Astrocyte (in vitro differentiated cells and primary cell): ENCODE measurements around the gene TCF7. TPM values are rescaled to one million over a fixed set of nuclear protein-coding genes. Genes with fewer than 3 reads are reported as not detected.

Experiments
- DNase-seq: peaks from one replicate; pipeline ENCODE4 v3.0.0-alpha.2; 2010; ENCODE audit warnings: low read depth
- FAIRE-seq: peaks from 2 replicates; lab custom pipeline; 2011; peaks lifted over from hg19 to GRCh38; lab: Jason Lieb, UNC
- H2AFZ ChIP-seq: 2 replicates; pipeline ENCODE4 v1.6.0; 2012; ENCODE audit warnings: low read depth, low read length, inconsistent platforms
- H3K27ac ChIP-seq: 2 replicates; pipeline ENCODE4 v1.5.1; 2011; ENCODE audit warnings: low read depth, low read length, inconsistent platforms
- H3K27me3 ChIP-seq: 2 replicates; pipeline ENCODE4 v1.6.0; 2011; ENCODE audit warnings: low read length, inconsistent platforms; ENCODE audit not compliant: insufficient read depth
- H3K36me3 ChIP-seq: 2 replicates; pipeline ENCODE4 v1.5.1; 2011; ENCODE audit warnings: low read length, inconsistent platforms; ENCODE audit not compliant: insufficient read depth
- H3K4me1 ChIP-seq: 2 replicates; pipeline ENCODE4 v1.5.1; 2011; ENCODE audit warnings: low read length, inconsistent platforms; ENCODE audit not compliant: insufficient read depth
- H3K4me2 ChIP-seq: 2 replicates; pipeline ENCODE4 v1.6.0; 2012; ENCODE audit warnings: low read length, inconsistent platforms
- H3K4me3 ChIP-seq: 2 replicates; pipeline ENCODE4 v1.5.1; 2011; ENCODE audit warnings: low read depth, mild to moderate bottlenecking, low read length, inconsistent platforms; ENCODE audit not compliant: insufficient read depth
- H3K79me2 ChIP-seq: 2 replicates; pipeline ENCODE4 v1.6.0; 2012; ENCODE audit warnings: mild to moderate bottlenecking, low read length, inconsistent platforms; ENCODE audit not compliant: insufficient read depth
- H3K9ac ChIP-seq: 2 replicates; pipeline ENCODE4 v1.6.0; 2012; ENCODE audit warnings: mild to moderate bottlenecking, low read length, inconsistent platforms
- H3K9me3 ChIP-seq: 2 replicates; pipeline ENCODE4 v1.5.1; 2012; ENCODE audit warnings: low read depth, mild to moderate bottlenecking, low read length, inconsistent platforms; ENCODE audit not compliant: insufficient read depth
- H4K20me1 ChIP-seq: 2 replicates; pipeline ENCODE4 v1.6.0; 2012; ENCODE audit warnings: low read length, inconsistent platforms; ENCODE audit not compliant: insufficient read depth
- H3K27ac Mint-ChIP-seq: one replicate; pipeline ENCODE4 v1.8.0; 2021; ENCODE audit warnings: mild to moderate bottlenecking, mixed read lengths; ENCODE audit not compliant: unreplicated experiment
- H3K27me3 Mint-ChIP-seq: one replicate; pipeline ENCODE4 v1.8.0; 2021; ENCODE audit warnings: low read depth, mixed read lengths; ENCODE audit not compliant: unreplicated experiment
- H3K36me3 Mint-ChIP-seq: one replicate; pipeline ENCODE4 v1.8.0; 2021; ENCODE audit warnings: low read depth, mixed read lengths; ENCODE audit not compliant: unreplicated experiment
- H3K4me1 Mint-ChIP-seq: one replicate; pipeline ENCODE4 v1.8.0; 2021; ENCODE audit warnings: low read depth, mixed read lengths; ENCODE audit not compliant: unreplicated experiment
- H3K4me3 Mint-ChIP-seq: one replicate; pipeline ENCODE4 v1.8.0; 2021; ENCODE audit warnings: mild to moderate bottlenecking, moderate library complexity, mixed read lengths; ENCODE audit not compliant: unreplicated experiment
- H3K9me3 Mint-ChIP-seq: one replicate; pipeline ENCODE4 v1.8.0; 2021; ENCODE audit warnings: mild to moderate bottlenecking, mixed read lengths; ENCODE audit not compliant: unreplicated experiment
- EZH2 ChIP-seq: IDR thresholded peaks from 2 replicates; pipeline ENCODE4 v1.6.1; 2012; ENCODE audit warnings: mild to moderate bottlenecking, low read length, inconsistent platforms; ENCODE audit not compliant: insufficient read depth
- total RNA-seq: library from RNA; stranded (reverse); gene quantifications from 2 replicates; pipeline ENCODE4 v1.2.1, GENCODE V29; 2021
- TF ChIP-seq, protein P1 (sequence below): IDR thresholded peaks from 2 replicates; pipeline ENCODE4 v1.5.1; 2011; ENCODE audit warnings: low read depth, mild to moderate bottlenecking, inconsistent platforms, low read length, moderate library complexity; ENCODE audit not compliant: insufficient read depth

TCF7 gene
- total RNA-seq, 1 donor from 2014 or later: 2.6 TPM

DNA sequence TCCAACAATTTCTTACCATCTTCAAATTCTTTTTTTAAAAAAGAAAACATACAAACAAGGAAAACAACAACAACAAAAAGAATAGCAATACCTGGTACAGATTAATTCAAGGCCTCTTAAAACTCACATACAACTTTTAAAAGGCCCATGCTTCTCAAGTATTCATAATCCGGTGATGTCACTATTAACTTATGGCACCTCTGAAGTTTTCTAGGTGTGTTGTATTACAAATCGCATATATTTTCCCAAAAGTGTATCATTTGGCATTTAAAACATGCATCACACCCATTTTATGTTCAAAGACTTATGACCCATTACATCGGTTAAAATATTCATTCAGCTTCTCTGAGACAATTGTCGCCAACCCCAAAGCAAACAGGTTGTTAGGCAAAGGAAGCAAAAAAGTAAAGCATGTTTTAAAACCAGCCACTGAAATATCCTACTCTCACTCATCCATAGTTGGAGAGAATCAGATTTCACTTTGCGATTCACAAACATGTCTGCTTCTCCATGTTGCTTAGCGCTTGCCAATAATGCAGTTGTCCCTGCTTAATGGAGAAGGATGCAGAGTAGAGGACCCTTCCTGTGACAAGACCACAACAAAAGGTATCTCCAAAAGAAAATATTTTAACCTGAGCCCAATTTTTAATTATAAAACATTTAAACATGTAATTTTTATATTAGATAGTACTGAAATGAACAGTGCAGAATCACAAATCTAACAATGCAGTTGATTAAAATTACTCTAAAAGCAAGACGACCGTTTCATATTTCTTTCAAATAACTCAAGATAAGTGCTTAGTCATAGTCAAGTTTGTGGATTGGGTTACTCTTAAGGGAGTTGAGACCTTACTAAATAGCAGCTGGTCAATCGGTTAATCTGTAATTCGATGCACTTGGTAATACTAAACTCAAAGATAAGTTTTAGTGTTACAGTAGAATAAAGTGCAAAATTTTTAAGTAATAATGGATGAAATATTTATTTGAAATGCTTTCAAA is 60.7 kb downstream of the TCF7 start:
- peaks cover 66% of the 10 kb centered on the region for H3K79me2 ChIP-seq

DNA sequence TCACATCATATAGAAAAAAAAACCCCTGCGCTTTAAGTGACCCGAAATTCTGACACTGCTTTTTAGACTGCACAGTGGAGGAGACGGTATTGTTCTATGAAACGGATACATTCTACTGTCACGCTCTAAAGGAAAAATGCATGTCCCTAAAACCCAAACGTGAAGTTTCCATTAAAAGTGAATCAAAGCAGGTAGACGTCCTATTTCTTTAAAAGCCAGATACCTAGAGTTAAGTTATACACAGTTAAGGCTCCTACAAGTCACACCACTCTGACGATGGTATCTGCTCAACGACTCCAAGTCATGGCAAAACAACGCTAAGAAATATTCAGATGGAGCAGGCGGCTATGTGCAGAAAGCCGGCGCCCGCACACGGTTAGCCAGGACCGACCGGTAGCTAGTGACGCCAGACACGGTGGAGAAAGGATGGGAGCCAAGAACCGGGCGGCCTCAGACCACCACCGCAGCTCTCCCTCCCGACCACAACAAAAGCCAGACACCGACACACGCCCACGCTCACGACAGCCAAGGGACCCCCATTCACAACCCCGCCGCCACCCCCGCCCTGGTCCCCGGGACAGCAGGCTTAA is 61.5 kb downstream of the TCF7 start:
- Histone ChIP-seq H2AFZ (no peak overlapping the region), H3K4me3 (peak overlapping the region; percentile 99), H3K27me3 (no peaks in the 10 kb centered on the region), H3K36me3 (peaks cover 20% of the 10 kb centered on the region), H3K9me3 (no peaks in the 10 kb centered on the region), H3K4me2 (peak overlapping the region; percentile 93), H3K4me1 (peaks cover 11% of the 10 kb centered on the region), H4K20me1 (peaks cover 53% of the 10 kb centered on the region), H3K27ac (peak overlapping the region; percentile 97), H3K79me2 (peaks cover 57% of the 10 kb centered on the region), H3K9ac (peak overlapping the region; percentile 98)
- H3K4me3 Mint-ChIP-seq: peak overlapping the region; percentile 96
- H3K27me3 Mint-ChIP-seq: no peaks in the 10 kb centered on the region
- H3K36me3 Mint-ChIP-seq: peaks cover 9% of the 10 kb centered on the region
- FAIRE-seq (no peak), DNase-seq (peak; percentile 25)
- H3K9me3 Mint-ChIP-seq: no peaks in the 10 kb centered on the region
- H3K27ac Mint-ChIP-seq: peak overlapping the region; percentile 97
- TF ChIP-seq, protein P1, sequence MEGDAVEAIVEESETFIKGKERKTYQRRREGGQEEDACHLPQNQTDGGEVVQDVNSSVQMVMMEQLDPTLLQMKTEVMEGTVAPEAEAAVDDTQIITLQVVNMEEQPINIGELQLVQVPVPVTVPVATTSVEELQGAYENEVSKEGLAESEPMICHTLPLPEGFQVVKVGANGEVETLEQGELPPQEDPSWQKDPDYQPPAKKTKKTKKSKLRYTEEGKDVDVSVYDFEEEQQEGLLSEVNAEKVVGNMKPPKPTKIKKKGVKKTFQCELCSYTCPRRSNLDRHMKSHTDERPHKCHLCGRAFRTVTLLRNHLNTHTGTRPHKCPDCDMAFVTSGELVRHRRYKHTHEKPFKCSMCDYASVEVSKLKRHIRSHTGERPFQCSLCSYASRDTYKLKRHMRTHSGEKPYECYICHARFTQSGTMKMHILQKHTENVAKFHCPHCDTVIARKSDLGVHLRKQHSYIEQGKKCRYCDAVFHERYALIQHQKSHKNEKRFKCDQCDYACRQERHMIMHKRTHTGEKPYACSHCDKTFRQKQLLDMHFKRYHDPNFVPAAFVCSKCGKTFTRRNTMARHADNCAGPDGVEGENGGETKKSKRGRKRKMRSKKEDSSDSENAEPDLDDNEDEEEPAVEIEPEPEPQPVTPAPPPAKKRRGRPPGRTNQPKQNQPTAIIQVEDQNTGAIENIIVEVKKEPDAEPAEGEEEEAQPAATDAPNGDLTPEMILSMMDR: no peak
- TF ChIP-seq EZH2: no peak
- H3K4me1 Mint-ChIP-seq: peaks cover 11% of the 10 kb centered on the region

More for the DNA sequence above, 60.7 kb downstream of the TCF7 start:
- DNase-seq (peak; percentile 60), FAIRE-seq (no peak)
- H3K36me3 Mint-ChIP-seq: peaks cover 9% of the 10 kb centered on the region
- H3K9me3 Mint-ChIP-seq: no peaks in the 10 kb centered on the region
- Histone ChIP-seq H3K27ac (peak overlapping the region; percentile 97), H3K27me3 (no peaks in the 10 kb centered on the region), H3K9me3 (no peaks in the 10 kb centered on the region), H3K36me3 (peaks cover 29% of the 10 kb centered on the region), H3K4me1 (peaks cover 11% of the 10 kb centered on the region), H2AFZ (no peak overlapping the region), H4K20me1 (peaks cover 62% of the 10 kb centered on the region), H3K4me2 (peak overlapping the region; percentile 93), H3K9ac (peak overlapping the region; percentile 98), H3K4me3 (peak overlapping the region; percentile 99)
- no peaks in the 10 kb centered on the region for H3K27me3 Mint-ChIP-seq
- peaks cover 11% of the 10 kb centered on the region for H3K4me1 Mint-ChIP-seq
- TF ChIP-seq, protein P1: no peak
- no peak for TF ChIP-seq EZH2
- H3K27ac Mint-ChIP-seq: peak overlapping the region; percentile 37
- peak overlapping the region; percentile 96 for H3K4me3 Mint-ChIP-seq
